Dendritic cell treated with granulocyte-macrophage colony-stimulating factor and Interleukin-4, amounts not matched to agents 40 ng/mL and 50 ng/mL, for 4 days (primary cell): ENCODE data around the gene GAPDHS.

Source experiments
- H3K27ac Mint-ChIP-seq: one replicate; pipeline ENCODE4 v1.8.0; 2022; ENCODE audit warnings: mild to moderate bottlenecking, mixed read lengths
- H3K27me3 Mint-ChIP-seq: one replicate; pipeline ENCODE4 v1.8.0; 2022; ENCODE audit warnings: mild to moderate bottlenecking, mixed read lengths
- H3K36me3 Mint-ChIP-seq: one replicate; pipeline ENCODE4 v1.8.0; 2022; ENCODE audit warnings: low read depth, mixed read lengths
- H3K4me1 Mint-ChIP-seq: one replicate; pipeline ENCODE4 v1.8.0; 2022; ENCODE audit warnings: low read depth, mixed read lengths
- H3K4me3 Mint-ChIP-seq: one replicate; pipeline ENCODE4 v1.8.0; 2022; ENCODE audit warnings: mild to moderate bottlenecking, moderate library complexity, mixed read lengths
- H3K9me3 Mint-ChIP-seq: one replicate; pipeline ENCODE4 v1.8.0; 2022; ENCODE audit warnings: mixed read lengths
- intact Hi-C: fragments of 100-400 bp; cut with micrococcal nuclease; formaldehyde crosslinking; loops from one replicate; pipeline ENCODE4 v1.15.0; 2022

The GAPDHS gene

GRCh38 chr19:35561436-35561835 lies 28.2 kb downstream of the GAPDHS start:
- H3K27me3 Mint-ChIP-seq = peaks cover 56% of the 10 kb centered on the region
- H3K27ac Mint-ChIP-seq = no peak overlapping the region
- H3K36me3 Mint-ChIP-seq = no peaks in the 10 kb centered on the region

GRCh38 chr19:35562336-35562735 lies 29.1 kb downstream of the GAPDHS start:
- Mint-ChIP-seq H3K36me3 (no peaks in the 10 kb centered on the region), H3K27me3 (peaks cover 51% of the 10 kb centered on the region), H3K4me1 (peaks cover 7% of the 10 kb centered on the region), H3K4me3 (no peak overlapping the region), H3K27ac (no peak overlapping the region), H3K9me3 (no peaks in the 10 kb centered on the region)
- intact Hi-C loops = no loop called here

More at GRCh38 chr19:35561436-35561835, 28.2 kb downstream of the GAPDHS start:
- intact Hi-C loops = no loop called here
- H3K4me3 Mint-ChIP-seq = no peak overlapping the region
- H3K9me3 Mint-ChIP-seq = no peaks in the 10 kb centered on the region
- H3K4me1 Mint-ChIP-seq = peaks cover 9% of the 10 kb centered on the region

- Mint-ChIP-seq H3K9me3 (no peaks in the 10 kb centered on the region), H3K36me3 (no peaks in the 10 kb centered on the region), H3K4me3 (no peak overlapping the region), H3K27me3 (peaks cover 46% of the 10 kb centered on the region), H3K4me1 (peaks cover 3% of the 10 kb centered on the region), H3K27ac (no peak overlapping the region)
- intact Hi-C loops = no loop called here
Measured at GRCh38 chr19:35562776-35563175, 29.5 kb downstream of the GAPDHS start.

GRCh38 chr19:35563207-35563829 lies 30.1 kb downstream of the GAPDHS start, which contains the start of gene ATP4A:
TSS of gene ATP4A (minus strand) at chr19:35563658. CDS start at chr19:35563629, 29 bp downstream.
- intact Hi-C loops = no loop called here
- peaks cover 43% of the 10 kb centered on the region for H3K27me3 Mint-ChIP-seq

GRCh38 chr19:35565016-35565856 lies 32.0 kb downstream of the GAPDHS start:
- H3K4me1 Mint-ChIP-seq = no peaks in the 10 kb centered on the region
- H3K9me3 Mint-ChIP-seq = no peaks in the 10 kb centered on the region
- no peaks in the 10 kb centered on the region for H3K36me3 Mint-ChIP-seq
- H3K4me3 Mint-ChIP-seq = no peak overlapping the region
- intact Hi-C loops = no loop called here
- no peak overlapping the region for H3K27ac Mint-ChIP-seq
- peaks cover 31% of the 10 kb centered on the region for H3K27me3 Mint-ChIP-seq

More at GRCh38 chr19:35563207-35563829, 30.1 kb downstream of the GAPDHS start, which contains the start of gene ATP4A:
- Mint-ChIP-seq H3K4me1 (no peaks in the 10 kb centered on the region), H3K36me3 (no peaks in the 10 kb centered on the region), H3K4me3 (no peak within 1 kb of the TSS), H3K27ac (no peak within 1 kb of the TSS), H3K9me3 (no peaks in the 10 kb centered on the region)

- no peak overlapping the region for H3K4me3 Mint-ChIP-seq
- no peaks in the 10 kb centered on the region for H3K4me1 Mint-ChIP-seq
- intact Hi-C loops = no loop called here
- H3K9me3 Mint-ChIP-seq = no peaks in the 10 kb centered on the region
- no peak overlapping the region for H3K27ac Mint-ChIP-seq
- peaks cover 30% of the 10 kb centered on the region for H3K27me3 Mint-ChIP-seq
- no peaks in the 10 kb centered on the region for H3K36me3 Mint-ChIP-seq
Measured at GRCh38 chr19:35566738-35567137, 33.5 kb downstream of the GAPDHS start.

GRCh38 chr19:35569281-35569781 lies 36.1 kb downstream of the GAPDHS start:
- no peak overlapping the region for H3K4me3 Mint-ChIP-seq
- H3K27me3 Mint-ChIP-seq = peaks cover 21% of the 10 kb centered on the region
- peaks cover under 1% of the 10 kb centered on the region for H3K9me3 Mint-ChIP-seq
- no peaks in the 10 kb centered on the region for H3K36me3 Mint-ChIP-seq
- no peak overlapping the region for H3K27ac Mint-ChIP-seq
- intact Hi-C loops = no loop called here
- H3K4me1 Mint-ChIP-seq = no peaks in the 10 kb centered on the region

GRCh38 chr19:35571406-35571965 lies 38.2 kb downstream of the GAPDHS start:
- intact Hi-C loops = no loop called here
- no peaks in the 10 kb centered on the region for H3K36me3 Mint-ChIP-seq
- peaks cover 21% of the 10 kb centered on the region for H3K9me3 Mint-ChIP-seq

GRCh38 chr19:35577918-35578317 lies 44.7 kb downstream of the GAPDHS start:
- Mint-ChIP-seq H3K27ac (no peak overlapping the region), H3K4me3 (no peak overlapping the region), H3K9me3 (peaks cover 35% of the 10 kb centered on the region), H3K4me1 (no peaks in the 10 kb centered on the region), H3K36me3 (no peaks in the 10 kb centered on the region), H3K27me3 (peaks cover 14% of the 10 kb centered on the region)
- intact Hi-C loops = no loop called here

More at GRCh38 chr19:35571406-35571965, 38.2 kb downstream of the GAPDHS start:
- no peak overlapping the region for H3K27ac Mint-ChIP-seq
- no peaks in the 10 kb centered on the region for H3K4me1 Mint-ChIP-seq
- peaks cover 24% of the 10 kb centered on the region for H3K27me3 Mint-ChIP-seq
- no peak overlapping the region for H3K4me3 Mint-ChIP-seq

- Mint-ChIP-seq H3K27me3 (peaks cover 16% of the 10 kb centered on the region), H3K36me3 (no peaks in the 10 kb centered on the region), H3K27ac (no peak overlapping the region), H3K9me3 (peaks cover 35% of the 10 kb centered on the region), H3K4me1 (no peaks in the 10 kb centered on the region), H3K4me3 (no peak overlapping the region)
- intact Hi-C loops = no loop called here
Measured at GRCh38 chr19:35578707-35579106, 45.5 kb downstream of the GAPDHS start.

GRCh38 chr19:35582760-35583159 lies 49.5 kb downstream of the GAPDHS start:
- intact Hi-C loops = no loop called here
- Mint-ChIP-seq H3K4me1 (no peaks in the 10 kb centered on the region), H3K4me3 (no peak overlapping the region), H3K27me3 (peaks cover 28% of the 10 kb centered on the region), H3K27ac (no peak overlapping the region), H3K9me3 (peaks cover 2% of the 10 kb centered on the region), H3K36me3 (no peaks in the 10 kb centered on the region)

GRCh38 chr19:35585848-35586247 lies 52.6 kb downstream of the GAPDHS start, which contains the start of gene PMIS2:
TSS of gene PMIS2 (plus strand) at chr19:35586173. CDS start at chr19:35586260, 87 bp downstream.
- Mint-ChIP-seq H3K36me3 (no peaks in the 10 kb centered on the region), H3K27ac (no peak within 1 kb of the TSS), H3K4me1 (no peaks in the 10 kb centered on the region), H3K4me3 (no peak within 1 kb of the TSS), H3K9me3 (no peaks in the 10 kb centered on the region), H3K27me3 (peaks cover 26% of the 10 kb centered on the region)
- intact Hi-C loops = no loop called here

GRCh38 chr19:35587321-35587720 lies 54.1 kb downstream of the GAPDHS start:
- intact Hi-C loops = no loop called here
- no peaks in the 10 kb centered on the region for H3K9me3 Mint-ChIP-seq
- no peaks in the 10 kb centered on the region for H3K4me1 Mint-ChIP-seq
- no peaks in the 10 kb centered on the region for H3K36me3 Mint-ChIP-seq
- H3K27ac Mint-ChIP-seq = no peak overlapping the region
- no peak overlapping the region for H3K4me3 Mint-ChIP-seq
- peaks cover 25% of the 10 kb centered on the region for H3K27me3 Mint-ChIP-seq

GRCh38 chr19:35590875-35591274 lies 57.6 kb downstream of the GAPDHS start:
- Mint-ChIP-seq H3K27ac (no peak overlapping the region), H3K27me3 (peaks cover 11% of the 10 kb centered on the region), H3K4me3 (no peak overlapping the region), H3K4me1 (no peaks in the 10 kb centered on the region), H3K9me3 (no peaks in the 10 kb centered on the region), H3K36me3 (no peaks in the 10 kb centered on the region)
- intact Hi-C loops = loop anchor here (5.0 kb wide), 1 partner anchor 239 kb away; no protein-coding TSS in a partner anchor
